Measurements from ENCODE around the gene UBASH3A. TPM values are rescaled to one million over a fixed set of nuclear protein-coding genes. Genes with fewer than 3 reads are reported as not detected.
A peak's percentile ranks its signal among the peaks of the same experiment; 100 is the strongest.

Gene UBASH3A, protein sequence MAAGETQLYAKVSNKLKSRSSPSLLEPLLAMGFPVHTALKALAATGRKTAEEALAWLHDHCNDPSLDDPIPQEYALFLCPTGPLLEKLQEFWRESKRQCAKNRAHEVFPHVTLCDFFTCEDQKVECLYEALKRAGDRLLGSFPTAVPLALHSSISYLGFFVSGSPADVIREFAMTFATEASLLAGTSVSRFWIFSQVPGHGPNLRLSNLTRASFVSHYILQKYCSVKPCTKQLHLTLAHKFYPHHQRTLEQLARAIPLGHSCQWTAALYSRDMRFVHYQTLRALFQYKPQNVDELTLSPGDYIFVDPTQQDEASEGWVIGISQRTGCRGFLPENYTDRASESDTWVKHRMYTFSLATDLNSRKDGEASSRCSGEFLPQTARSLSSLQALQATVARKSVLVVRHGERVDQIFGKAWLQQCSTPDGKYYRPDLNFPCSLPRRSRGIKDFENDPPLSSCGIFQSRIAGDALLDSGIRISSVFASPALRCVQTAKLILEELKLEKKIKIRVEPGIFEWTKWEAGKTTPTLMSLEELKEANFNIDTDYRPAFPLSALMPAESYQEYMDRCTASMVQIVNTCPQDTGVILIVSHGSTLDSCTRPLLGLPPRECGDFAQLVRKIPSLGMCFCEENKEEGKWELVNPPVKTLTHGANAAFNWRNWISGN
- under 1 TPM in 2 of 6 donors, not detected in 4; 0.16 to 0.32 TPM for polyA plus RNA-seq (ENCODE audit: low read depth in 6 of 6)

DNA sequence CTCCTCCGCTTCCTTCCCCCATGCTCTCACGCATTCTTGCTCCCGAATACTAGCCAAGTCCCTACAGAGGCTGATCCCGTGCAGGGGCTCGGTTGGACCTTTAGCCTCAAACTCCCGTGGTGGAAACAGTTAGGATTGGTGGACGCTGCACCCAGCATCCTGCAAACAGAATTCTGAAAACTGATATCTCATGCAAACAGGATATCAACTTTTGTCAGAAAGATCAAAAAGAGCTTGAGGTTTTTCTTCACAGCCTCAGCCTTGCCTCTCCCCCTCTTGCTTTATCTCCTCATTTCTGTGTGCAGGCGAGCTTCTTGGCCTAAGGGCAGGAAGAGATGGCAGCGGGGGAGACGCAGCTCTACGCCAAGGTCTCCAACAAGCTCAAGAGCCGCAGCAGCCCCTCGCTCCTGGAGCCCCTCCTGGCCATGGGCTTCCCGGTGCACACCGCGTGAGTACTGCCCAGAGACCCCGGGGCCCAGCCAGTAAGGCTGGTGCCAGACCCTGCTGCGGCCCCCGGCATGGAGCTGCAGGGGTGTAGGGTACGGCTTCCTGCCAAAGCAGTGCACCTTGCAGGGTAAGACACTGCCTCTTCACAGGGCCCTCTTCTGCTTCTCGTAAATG is at the start of gene UBASH3A:
UBASH3A (plus strand) TSS at position 292 of the 621 bp plus-strand sequence; CDS start at position 336, 44 bp downstream.
- peaks cover 0 to 11% of the 10 kb centered on the region in 2 donors for H3K36me3 Mint-ChIP-seq
- H3K27me3 Mint-ChIP-seq, result peaks cover 5 to 22% (median 7%) of the 10 kb centered on the region in 3 donors
- no peak within 1 kb of the TSS for H3K27ac Mint-ChIP-seq
- DNase-seq (no peak), ATAC-seq (ENCODE audit: low read depth in 2 of 2) (no peak)
- H3K4me1 Mint-ChIP-seq, result no peaks in the 10 kb centered on the region
- no peak within 1 kb of the TSS for H3K4me3 Mint-ChIP-seq
- H3K9me3 Mint-ChIP-seq, result peaks cover 0 to 10% (median 4%) of the 10 kb centered on the region in 7 donors

DNA sequence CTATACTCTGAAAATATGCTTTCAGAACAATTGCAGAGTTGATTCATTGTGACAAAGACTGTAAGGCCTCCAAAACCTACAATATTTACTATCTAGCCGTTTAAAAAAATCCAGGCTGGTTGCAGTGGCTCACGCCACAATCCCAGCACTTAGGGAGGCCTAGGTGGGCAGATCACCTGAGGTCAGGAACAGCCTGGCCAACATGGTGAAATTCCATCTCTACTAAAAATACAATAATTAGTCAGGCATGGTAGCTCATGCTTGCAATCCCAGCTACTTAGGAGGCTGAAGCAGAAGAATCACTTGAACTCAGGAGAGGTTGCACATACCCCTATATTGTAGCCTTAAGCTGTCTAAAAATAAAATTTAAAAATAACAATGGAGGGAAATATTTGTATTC is 47.7 kb upstream of the UBASH3A start:
- DNase-seq (no peak), ATAC-seq (ENCODE audit: low read depth in 2 of 2) (no peak)
- H3K9me3 Mint-ChIP-seq, result peaks cover 6 to 41% (median 29%) of the 10 kb centered on the region in 7 donors
- H3K4me3 Mint-ChIP-seq, result no peak overlapping the region
- H3K4me1 Mint-ChIP-seq, result no peaks in the 10 kb centered on the region
- H3K27ac Mint-ChIP-seq, result no peak overlapping the region
- peaks cover 9 to 51% (median 48%) of the 10 kb centered on the region in 3 donors for H3K27me3 Mint-ChIP-seq
- peaks cover 0 to 24% of the 10 kb centered on the region in 2 donors for H3K36me3 Mint-ChIP-seq

DNA sequence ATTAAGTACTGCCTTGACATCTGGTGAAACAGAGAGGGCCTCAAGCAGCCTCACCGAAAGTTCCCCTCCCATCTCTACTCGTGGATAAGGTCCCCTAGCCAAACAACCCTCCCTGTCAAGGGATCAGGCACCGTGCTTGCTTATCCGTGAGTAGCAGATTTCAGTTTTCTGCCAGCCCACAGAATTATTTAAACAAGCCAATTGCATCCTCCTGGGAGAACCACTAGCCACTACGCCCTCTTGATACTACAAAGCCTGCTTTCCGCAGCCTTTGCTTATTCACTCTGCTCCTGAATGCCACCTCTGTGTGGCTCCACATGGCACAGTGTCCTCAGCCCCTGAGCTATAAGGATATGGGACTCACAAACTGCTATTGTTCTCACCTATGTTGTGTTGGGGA is 47.1 kb upstream of the UBASH3A start:
- no peak for ATAC-seq (ENCODE audit: low read depth in 2 of 2)
- Mint-ChIP-seq H3K36me3 (peaks cover 0 to 24% of the 10 kb centered on the region in 2 donors), H3K27ac (no peak overlapping the region)

DNA sequence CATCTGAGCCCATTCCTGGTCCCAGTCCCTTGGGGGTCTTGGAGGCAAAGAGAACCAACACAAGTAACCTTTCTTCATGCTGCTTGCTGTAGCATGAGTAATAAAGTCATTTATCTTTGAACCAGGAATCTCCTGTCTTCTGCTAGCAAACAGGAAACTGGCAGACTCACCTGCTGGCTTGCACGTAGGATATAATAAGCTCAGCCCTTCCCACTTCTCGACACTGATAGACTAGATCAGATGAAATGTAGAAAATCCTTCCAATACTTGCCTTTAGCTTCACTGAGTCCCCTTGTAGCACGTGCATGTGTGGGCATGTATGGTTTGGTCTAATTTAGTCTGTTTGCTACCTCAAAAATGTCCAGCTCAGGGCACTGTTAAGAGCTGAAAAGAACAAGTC is 46.4 kb upstream of the UBASH3A start:
- DNase-seq (no peak), ATAC-seq (ENCODE audit: low read depth in 2 of 2) (no peak)
- Mint-ChIP-seq H3K4me1 (no peaks in the 10 kb centered on the region), H3K9me3 (peaks cover 6 to 41% (median 29%) of the 10 kb centered on the region in 7 donors), H3K27me3 (peaks cover 9 to 59% (median 51%) of the 10 kb centered on the region in 3 donors), H3K4me3 (no peak overlapping the region), H3K36me3 (peaks cover 0 to 24% of the 10 kb centered on the region in 2 donors), H3K27ac (no peak overlapping the region)

More for the DNA sequence above, 47.1 kb upstream of the UBASH3A start:
- Mint-ChIP-seq H3K27me3 (peaks cover 9 to 57% (median 48%) of the 10 kb centered on the region in 3 donors), H3K4me1 (no peaks in the 10 kb centered on the region), H3K4me3 (no peak overlapping the region), H3K9me3 (peaks cover 6 to 41% (median 29%) of the 10 kb centered on the region in 7 donors)
- DNase-seq, result no peak

DNA sequence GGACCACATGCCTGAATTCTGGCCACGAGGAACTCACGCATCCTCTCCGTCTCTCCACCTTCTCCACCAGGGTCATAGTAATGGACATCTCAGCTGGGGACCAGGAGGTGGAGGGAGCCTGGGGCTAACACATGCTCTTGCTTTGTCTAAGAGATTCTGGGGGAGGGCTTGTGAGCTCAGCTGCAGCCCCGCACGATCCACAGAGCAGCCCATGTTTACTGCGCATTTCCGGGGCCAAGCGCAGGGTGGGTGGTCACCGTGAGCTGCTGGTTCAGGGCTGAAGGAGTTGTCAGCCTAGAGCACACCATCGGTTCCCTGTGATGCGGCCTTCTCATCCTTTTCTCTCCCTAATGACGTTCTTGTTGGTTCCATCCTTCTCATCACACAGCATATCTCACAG is 45.4 kb upstream of the UBASH3A start:
- Mint-ChIP-seq H3K4me3 (no peak overlapping the region), H3K27ac (no peak overlapping the region), H3K9me3 (peaks cover 6 to 41% (median 29%) of the 10 kb centered on the region in 7 donors), H3K27me3 (peaks cover 12 to 53% (median 45%) of the 10 kb centered on the region in 3 donors), H3K4me1 (no peaks in the 10 kb centered on the region), H3K36me3 (peaks cover 0 to 18% of the 10 kb centered on the region in 2 donors)
- ATAC-seq (ENCODE audit: low read depth in 2 of 2) (no peak), DNase-seq (no peak)

DNA sequence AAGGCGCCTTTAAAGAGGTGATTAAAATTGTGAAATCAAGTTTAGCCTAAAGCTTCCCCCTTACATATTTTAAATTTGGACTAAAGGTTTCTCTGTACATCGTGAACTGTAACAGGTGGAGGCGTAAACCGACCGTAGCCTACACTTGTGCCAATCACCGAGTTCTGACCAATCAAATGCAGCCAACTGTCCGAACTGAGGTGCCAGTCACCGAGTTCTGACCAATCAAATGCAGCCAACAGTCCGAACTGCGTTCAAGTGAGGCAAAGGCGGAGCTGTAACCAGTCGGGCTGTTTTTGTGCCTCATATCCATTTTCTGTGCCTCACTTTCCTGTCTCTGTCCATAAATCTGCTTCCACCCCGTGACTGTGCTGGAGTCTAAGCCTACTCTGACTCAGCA is 44.8 kb upstream of the UBASH3A start:
- no peak overlapping the region for H3K27ac Mint-ChIP-seq
- DNase-seq, result no peak

DNA sequence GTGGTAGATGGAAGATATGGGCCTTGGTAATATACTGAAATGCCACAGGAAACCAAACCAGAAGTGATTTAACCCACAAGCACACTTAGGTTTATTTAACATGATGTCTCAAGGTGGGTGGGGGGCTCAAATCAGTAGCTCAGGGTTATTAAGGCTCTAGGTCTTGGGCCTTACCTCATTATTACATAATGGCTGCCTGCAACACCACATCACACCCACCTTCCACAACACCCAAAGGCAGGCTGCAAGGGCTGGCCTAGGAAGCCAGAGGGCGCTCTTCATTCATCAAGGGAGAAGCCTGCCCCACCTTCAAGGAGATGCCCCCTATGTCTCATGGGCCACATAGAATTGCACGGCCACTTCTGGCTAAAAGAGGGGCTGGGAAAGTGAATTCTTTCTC is 43.4 kb upstream of the UBASH3A start:
- Mint-ChIP-seq H3K4me3 (no peak overlapping the region), H3K27ac (peak overlapping the region in 1 of 6 donors; percentile 21), H3K36me3 (peaks cover 0 to 2% of the 10 kb centered on the region in 2 donors), H3K27me3 (peaks cover 20 to 62% (median 55%) of the 10 kb centered on the region in 3 donors), H3K9me3 (peaks cover 0 to 22% (median 14%) of the 10 kb centered on the region in 7 donors), H3K4me1 (no peaks in the 10 kb centered on the region)
- no peak for ATAC-seq (ENCODE audit: low read depth in 2 of 2)
- DNase-seq, result no peak

More for the DNA sequence above, 44.8 kb upstream of the UBASH3A start:
- Mint-ChIP-seq H3K4me1 (no peaks in the 10 kb centered on the region), H3K36me3 (peaks cover 0 to 12% of the 10 kb centered on the region in 2 donors), H3K9me3 (peaks cover 6 to 36% (median 28%) of the 10 kb centered on the region in 7 donors), H3K4me3 (no peak overlapping the region), H3K27me3 (peaks cover 15 to 54% (median 44%) of the 10 kb centered on the region in 3 donors)
- no peak for ATAC-seq (ENCODE audit: low read depth in 2 of 2)

DNA sequence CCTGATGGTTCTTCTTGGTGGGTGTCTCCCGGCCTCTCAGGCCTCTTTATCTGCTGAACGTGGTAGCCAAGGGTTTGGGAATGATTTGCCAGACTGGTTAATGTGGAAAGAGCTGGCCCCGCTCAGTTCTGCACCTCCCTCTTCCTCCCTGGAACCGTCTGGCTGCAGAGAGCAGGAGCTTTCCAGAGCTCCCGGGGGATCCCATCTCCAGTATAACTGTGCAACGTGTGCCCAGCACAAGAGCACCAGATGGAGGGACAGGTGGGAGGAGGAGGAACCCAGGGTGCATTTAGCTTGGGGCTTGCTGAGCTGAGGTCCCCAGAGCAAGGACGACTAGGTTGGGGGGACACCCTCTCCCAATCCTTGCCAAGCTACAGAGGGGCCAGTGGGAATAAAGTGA is 42.4 kb upstream of the UBASH3A start:
- Mint-ChIP-seq H3K4me3 (no peak overlapping the region), H3K4me1 (no peaks in the 10 kb centered on the region), H3K36me3 (no peaks in the 10 kb centered on the region), H3K27me3 (peaks cover 20 to 62% (median 55%) of the 10 kb centered on the region in 3 donors), H3K27ac (peak overlapping the region in 1 of 6 donors; percentile 32), H3K9me3 (peaks cover 0 to 14% (median 9%) of the 10 kb centered on the region in 7 donors)
- ATAC-seq (ENCODE audit: low read depth in 2 of 2) (no peak), DNase-seq (no peak)

DNA sequence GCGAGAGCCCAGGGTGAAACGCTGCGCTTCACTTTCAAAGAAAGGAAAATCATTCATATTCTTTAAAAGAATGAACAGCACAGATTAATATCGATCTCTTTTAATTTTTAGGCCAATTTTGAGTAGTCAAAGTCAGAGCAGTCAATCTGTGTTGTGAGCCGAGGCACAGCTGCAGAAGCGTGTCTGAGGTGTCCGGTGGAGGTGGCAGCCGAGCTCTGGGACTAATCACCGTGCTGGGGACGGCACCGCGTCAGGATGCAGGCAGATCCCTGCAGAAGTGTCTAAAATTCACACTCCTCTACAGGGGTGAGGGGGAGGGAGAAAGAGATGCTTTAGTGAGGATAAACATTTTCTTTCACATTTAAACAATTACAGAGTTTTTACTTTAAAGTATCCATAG is 41.5 kb upstream of the UBASH3A start:
- Mint-ChIP-seq H3K36me3 (no peaks in the 10 kb centered on the region), H3K4me1 (no peaks in the 10 kb centered on the region), H3K27ac (no peak overlapping the region), H3K4me3 (no peak overlapping the region), H3K9me3 (peaks cover 0 to 6% (median 4%) of the 10 kb centered on the region in 7 donors), H3K27me3 (peaks cover 15 to 55% (median 48%) of the 10 kb centered on the region in 3 donors)
- DNase-seq (no peak), ATAC-seq (ENCODE audit: low read depth in 2 of 2) (no peak)

DNA sequence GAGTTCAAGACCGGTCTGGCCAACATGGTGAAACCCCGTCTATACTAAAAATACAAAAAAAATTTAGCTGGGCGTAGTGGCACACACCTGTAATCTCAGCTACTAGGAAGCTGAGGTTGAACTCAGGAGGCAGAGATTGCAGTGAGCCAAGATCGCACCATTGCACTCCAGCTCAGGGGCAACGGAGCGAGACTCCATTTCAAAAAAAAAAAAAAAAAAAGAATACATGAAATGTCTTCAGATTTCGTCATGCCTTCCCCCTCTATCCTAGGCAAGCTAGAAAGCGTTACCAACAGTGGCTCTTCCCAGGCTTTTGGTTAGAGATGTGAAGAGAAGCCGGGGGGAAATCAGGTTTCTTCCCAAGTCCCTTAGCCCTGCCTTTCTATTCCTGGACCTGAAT is 41.0 kb upstream of the UBASH3A start:
- Mint-ChIP-seq H3K27ac (no peak overlapping the region), H3K36me3 (no peaks in the 10 kb centered on the region), H3K4me3 (no peak overlapping the region), H3K27me3 (peaks cover 11 to 50% (median 46%) of the 10 kb centered on the region in 3 donors), H3K9me3 (peaks cover 0 to 5% (median 0%) of the 10 kb centered on the region in 7 donors), H3K4me1 (no peaks in the 10 kb centered on the region)
- ATAC-seq (ENCODE audit: low read depth in 2 of 2) (no peak), DNase-seq (no peak)

DNA sequence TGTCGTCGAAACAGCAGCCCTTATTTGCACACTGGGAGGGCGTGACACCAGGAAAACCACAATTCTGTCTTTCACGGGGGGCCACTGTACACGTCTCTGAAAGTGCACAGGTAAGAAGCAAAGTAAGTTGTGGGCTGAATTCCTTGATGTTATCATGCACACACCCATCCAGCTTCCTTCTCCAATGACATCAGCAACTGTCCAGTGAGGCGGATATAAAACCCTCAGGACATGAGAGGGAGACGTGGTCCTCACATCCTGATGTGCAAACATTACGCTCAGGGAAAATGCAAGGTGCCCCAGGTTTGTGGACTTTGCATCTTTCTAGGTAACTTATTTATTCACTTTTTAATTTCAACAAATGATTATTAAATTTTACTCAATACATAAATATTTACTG is 40.4 kb upstream of the UBASH3A start:
- DNase-seq (no peak), ATAC-seq (ENCODE audit: low read depth in 2 of 2) (no peak)
- peaks cover 11 to 46% (median 44%) of the 10 kb centered on the region in 3 donors for H3K27me3 Mint-ChIP-seq
- no peak overlapping the region for H3K27ac Mint-ChIP-seq
- no peaks in the 10 kb centered on the region for H3K4me1 Mint-ChIP-seq
- H3K9me3 Mint-ChIP-seq, result peaks cover 0 to 5% (median 0%) of the 10 kb centered on the region in 7 donors
- H3K36me3 Mint-ChIP-seq, result no peaks in the 10 kb centered on the region
- no peak overlapping the region for H3K4me3 Mint-ChIP-seq

DNA sequence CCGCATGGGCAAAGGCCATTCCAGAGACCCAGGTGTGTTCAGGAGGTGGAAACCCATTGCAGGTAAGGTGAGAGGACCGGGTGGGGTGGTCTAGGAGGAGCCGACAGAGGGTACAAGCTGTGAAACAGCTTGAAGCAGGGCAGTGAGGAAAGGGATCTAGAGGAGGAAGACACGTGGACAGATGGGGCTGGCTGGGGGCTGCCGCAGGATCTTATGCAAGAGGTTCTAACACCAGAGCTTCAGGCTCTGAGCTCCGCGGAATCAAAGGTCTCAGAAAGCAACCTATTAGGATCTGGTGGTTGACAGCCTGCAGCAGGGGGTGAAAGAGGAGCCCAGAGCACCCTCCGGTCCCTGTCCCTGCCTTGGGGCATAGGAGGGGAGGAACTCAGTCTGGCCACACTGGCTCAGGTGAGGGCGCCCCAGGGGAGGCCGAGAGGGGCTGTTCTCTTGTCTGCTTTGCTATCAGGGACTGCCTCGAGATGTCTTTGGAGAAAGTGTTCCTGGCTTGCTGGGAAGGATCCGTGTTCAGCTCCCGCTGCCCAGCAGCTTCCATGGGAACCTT is 39.3 kb upstream of the UBASH3A start:
- peaks cover 0 to 5% (median 0%) of the 10 kb centered on the region in 7 donors for H3K9me3 Mint-ChIP-seq

DNA sequence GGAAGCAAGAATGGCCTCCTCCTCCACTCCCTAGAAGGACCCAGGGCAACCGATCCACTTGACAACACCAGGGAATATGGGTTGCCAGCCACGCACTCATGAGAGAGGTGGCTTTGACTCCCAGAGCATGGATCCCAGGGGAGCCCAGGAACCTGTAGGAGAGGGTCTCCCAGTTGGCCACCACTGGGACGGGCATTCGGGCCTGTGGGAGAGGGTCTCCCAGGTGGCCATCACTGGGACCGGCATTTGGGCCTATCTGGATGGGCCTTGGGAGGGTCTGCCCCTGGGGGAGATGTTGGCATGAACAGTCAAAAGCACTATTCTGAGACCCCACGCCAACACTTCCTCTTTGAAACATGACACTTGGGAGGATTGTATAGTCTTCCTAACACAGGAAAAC is 37.9 kb upstream of the UBASH3A start:
- Mint-ChIP-seq H3K27me3 (peaks cover 16 to 39% (median 34%) of the 10 kb centered on the region in 3 donors), H3K9me3 (no peaks in the 10 kb centered on the region), H3K4me1 (no peaks in the 10 kb centered on the region), H3K4me3 (no peak overlapping the region), H3K27ac (no peak overlapping the region), H3K36me3 (no peaks in the 10 kb centered on the region)
- DNase-seq (no peak), ATAC-seq (ENCODE audit: low read depth in 2 of 2) (no peak)

More for the DNA sequence above, 39.3 kb upstream of the UBASH3A start:
- Mint-ChIP-seq H3K27me3 (peaks cover 14 to 39% (median 37%) of the 10 kb centered on the region in 3 donors), H3K27ac (peak overlapping the region in 1 of 6 donors; percentile 89), H3K36me3 (no peaks in the 10 kb centered on the region), H3K4me3 (no peak overlapping the region), H3K4me1 (no peaks in the 10 kb centered on the region)
- ATAC-seq (ENCODE audit: low read depth in 2 of 2) (no peak), DNase-seq (no peak)

Measured in naive B cell (primary cell).